ENCODE measurements around the gene COA8.
"Not testable (repeated sequence)": the region's sequence is repeated elsewhere in the genome, so short reads cannot be mapped to it uniquely, and the experiment has no call there.

DNA sequence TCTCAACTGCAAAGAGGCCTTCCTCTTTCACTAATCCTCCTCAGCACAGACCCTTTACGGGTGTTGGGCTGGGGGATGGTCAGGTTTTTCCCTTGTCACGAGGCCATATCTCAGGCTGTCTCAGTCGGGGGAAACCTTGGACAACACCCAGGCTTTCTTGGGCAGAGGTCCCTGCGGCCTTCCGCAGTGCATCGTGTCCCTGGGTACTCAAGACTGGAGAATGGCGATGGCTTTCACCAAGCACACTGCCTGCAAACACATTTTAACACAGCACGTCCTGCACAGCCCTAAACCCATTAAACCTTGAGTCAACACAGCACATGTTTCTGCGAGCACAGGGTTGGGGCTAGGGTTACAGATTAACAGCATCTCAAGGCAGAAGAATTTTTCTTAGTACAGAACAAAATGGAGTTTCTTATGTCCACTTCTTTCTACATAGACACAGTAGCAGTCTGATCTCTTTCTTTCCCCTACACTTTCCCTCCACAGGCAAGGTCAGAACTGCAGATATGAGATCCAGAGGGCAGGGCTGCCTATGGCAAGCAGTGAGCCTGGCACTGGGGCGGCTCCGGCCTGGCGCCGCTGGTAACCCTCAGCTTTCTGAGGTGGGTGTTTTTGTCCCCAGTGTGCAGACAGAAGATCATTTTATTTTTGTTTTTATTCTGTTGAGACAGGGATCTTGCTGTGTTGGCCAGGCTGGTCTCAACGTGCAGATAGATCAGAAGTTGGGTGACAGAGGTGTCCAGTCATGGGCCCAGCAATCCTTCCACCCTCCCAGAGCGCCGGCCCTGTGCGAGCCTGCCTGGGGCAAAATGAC lies 37.1 kb upstream of the COA8 start:
- TF ChIP-seq, protein P1, sequence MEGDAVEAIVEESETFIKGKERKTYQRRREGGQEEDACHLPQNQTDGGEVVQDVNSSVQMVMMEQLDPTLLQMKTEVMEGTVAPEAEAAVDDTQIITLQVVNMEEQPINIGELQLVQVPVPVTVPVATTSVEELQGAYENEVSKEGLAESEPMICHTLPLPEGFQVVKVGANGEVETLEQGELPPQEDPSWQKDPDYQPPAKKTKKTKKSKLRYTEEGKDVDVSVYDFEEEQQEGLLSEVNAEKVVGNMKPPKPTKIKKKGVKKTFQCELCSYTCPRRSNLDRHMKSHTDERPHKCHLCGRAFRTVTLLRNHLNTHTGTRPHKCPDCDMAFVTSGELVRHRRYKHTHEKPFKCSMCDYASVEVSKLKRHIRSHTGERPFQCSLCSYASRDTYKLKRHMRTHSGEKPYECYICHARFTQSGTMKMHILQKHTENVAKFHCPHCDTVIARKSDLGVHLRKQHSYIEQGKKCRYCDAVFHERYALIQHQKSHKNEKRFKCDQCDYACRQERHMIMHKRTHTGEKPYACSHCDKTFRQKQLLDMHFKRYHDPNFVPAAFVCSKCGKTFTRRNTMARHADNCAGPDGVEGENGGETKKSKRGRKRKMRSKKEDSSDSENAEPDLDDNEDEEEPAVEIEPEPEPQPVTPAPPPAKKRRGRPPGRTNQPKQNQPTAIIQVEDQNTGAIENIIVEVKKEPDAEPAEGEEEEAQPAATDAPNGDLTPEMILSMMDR (IDR thresholded peaks at IDR 0.05), result not testable (repeated sequence)
- TF ChIP-seq POLR2A (IDR thresholded peaks at IDR 0.05), result not testable (repeated sequence)
